WTC11 (cell line): Measurements from ENCODE around the gene APBA1. TPM values are rescaled to one million over a fixed set of nuclear protein-coding genes. Genes with fewer than 3 reads are reported as not detected.

Source experiments
- ATAC-seq: fragments of 200-7000 bp; cut with Tn5 transposase; 2 replicates; pipeline ENCODE4 v1.10.0; 2021; ENCODE audit warnings: mild to moderate bottlenecking, moderate library complexity
- CTCF ChIA-PET: fragments of 300-600 bp; sonication (Branson Sonifier 250); formaldehyde crosslinking; loops from one replicate; lab custom pipeline; 2021; ENCODE audit warnings: antibody characterized with exemption; lab: Charles Lee
- POLR2A ChIA-PET: fragments of 350-600 bp; sonication (Branson Sonifier 250); formaldehyde crosslinking; loops from one replicate; lab custom pipeline; 2021; ENCODE audit warnings: antibody characterized with exemption; lab: Charles Lee
- DNase-seq: peaks from one replicate; pipeline ENCODE4 v3.0.0; 2021; ENCODE audit warnings: low spot score
- H3K27ac Mint-ChIP-seq: 2 replicates; pipeline ENCODE4 v1.8.0; 2021; ENCODE audit warnings: mixed read lengths
- H3K27me3 Mint-ChIP-seq: 2 replicates; pipeline ENCODE4 v1.8.0; 2021; ENCODE audit warnings: low read depth, mild to moderate bottlenecking, moderate library complexity, mixed read lengths
- H3K36me3 Mint-ChIP-seq: 2 replicates; pipeline ENCODE4 v1.8.0; 2021; ENCODE audit warnings: mixed read lengths
- H3K4me1 Mint-ChIP-seq: 2 replicates; pipeline ENCODE4 v1.8.0; 2022; ENCODE audit warnings: mixed read lengths
- H3K4me3 Mint-ChIP-seq: 2 replicates; pipeline ENCODE4 v1.8.0; 2021; ENCODE audit warnings: mild to moderate bottlenecking, moderate library complexity, mixed read lengths
- H3K9me3 Mint-ChIP-seq: 2 replicates; pipeline ENCODE4 v1.8.0; 2021; ENCODE audit warnings: mixed read lengths
- AR ChIP-seq: fragments of 250-450 bp; sonication (Bioruptor Pico); IDR thresholded peaks from 2 replicates; pipeline ENCODE4 v1.9.0; 2021; ENCODE audit warnings: mild to moderate bottlenecking
- ATF2 ChIP-seq: sonication (generic); formaldehyde crosslinking; IDR thresholded peaks from 2 replicates; pipeline ENCODE4 v1.8.1; 2022; ENCODE audit warnings: low read depth, missing genetic modification reagents, borderline replicate concordance
- ATF3 ChIP-seq: sonication (generic); formaldehyde crosslinking; conservative IDR thresholded peaks from 2 replicates; pipeline ENCODE4 v1.8.1; 2022; ENCODE audit warnings: mild to moderate bottlenecking, missing genetic modification reagents
- CDX4 ChIP-seq: fragments of 250-450 bp; sonication (Bioruptor Pico); IDR thresholded peaks from 2 replicates; pipeline ENCODE4 v1.9.0; 2021; ENCODE audit warnings: moderate library complexity, mild to moderate bottlenecking, inconsistent platforms, borderline replicate concordance
- E2F5 ChIP-seq: sonication (generic); formaldehyde crosslinking; IDR thresholded peaks from 2 replicates; pipeline ENCODE4 v1.8.1; 2022; ENCODE audit warnings: mild to moderate bottlenecking, moderate library complexity, missing genetic modification reagents
- FOXK1 ChIP-seq: sonication (generic); formaldehyde crosslinking; IDR thresholded peaks from 2 replicates; pipeline ENCODE4 v1.8.0; 2022; ENCODE audit warnings: mild to moderate bottlenecking, moderate library complexity, missing genetic modification reagents
- FOXP1 ChIP-seq: sonication (generic); formaldehyde crosslinking; IDR thresholded peaks from 2 replicates; pipeline ENCODE4 v1.8.0; 2022; ENCODE audit warnings: missing genetic modification reagents, mild to moderate bottlenecking, moderate library complexity, borderline replicate concordance
- GABPB1 ChIP-seq: sonication (generic); formaldehyde crosslinking; IDR thresholded peaks from 2 replicates; pipeline ENCODE4 v1.8.1; 2023; ENCODE audit warnings: mild to moderate bottlenecking, missing genetic modification reagents
- IRF2 ChIP-seq: sonication (generic); formaldehyde crosslinking; IDR thresholded peaks from 2 replicates; pipeline ENCODE4 v1.8.0; 2022; ENCODE audit warnings: low read depth, missing genetic modification reagents, borderline replicate concordance
- JUN ChIP-seq: sonication (generic); formaldehyde crosslinking; IDR thresholded peaks from 2 replicates; pipeline ENCODE4 v1.8.0; 2023; ENCODE audit warnings: mild to moderate bottlenecking, missing genetic modification reagents
- MXD4 ChIP-seq: fragments of 250-450 bp; sonication (Bioruptor Pico); IDR thresholded peaks from 2 replicates; pipeline ENCODE4 v1.8.0; 2021; ENCODE audit warnings: mild to moderate bottlenecking, moderate library complexity, borderline replicate concordance
- NR2C2 ChIP-seq: sonication (generic); formaldehyde crosslinking; IDR thresholded peaks from 2 replicates; pipeline ENCODE4 v1.8.0; 2022; ENCODE audit warnings: mild to moderate bottlenecking, missing genetic modification reagents
- NR3C1 ChIP-seq: sonication (generic); formaldehyde crosslinking; conservative IDR thresholded peaks from 2 replicates; pipeline ENCODE4 v1.8.1; 2023; ENCODE audit warnings: low read depth, mild to moderate bottlenecking, missing genetic modification reagents
- PRRX2 ChIP-seq: fragments of 250-450 bp; sonication (Bioruptor Pico); IDR thresholded peaks from 2 replicates; pipeline ENCODE4 v1.8.0; 2021; ENCODE audit warnings: mild to moderate bottlenecking
- SMAD3 ChIP-seq: sonication (generic); formaldehyde crosslinking; IDR thresholded peaks from 2 replicates; pipeline ENCODE4 v1.8.0; 2022; ENCODE audit warnings: missing genetic modification reagents, mild to moderate bottlenecking, borderline replicate concordance
- SOX15 ChIP-seq: fragments of 250-450 bp; sonication (Bioruptor Pico); IDR thresholded peaks from 2 replicates; pipeline ENCODE4 v1.9.0; 2021; ENCODE audit warnings: mild to moderate bottlenecking
- TEAD1 ChIP-seq: sonication (generic); formaldehyde crosslinking; IDR thresholded peaks from 2 replicates; pipeline ENCODE4 v1.8.0; 2022; ENCODE audit warnings: mild to moderate bottlenecking, missing genetic modification reagents
- USF1 ChIP-seq: sonication (generic); formaldehyde crosslinking; IDR thresholded peaks from 2 replicates; pipeline ENCODE4 v1.8.0; 2022; ENCODE audit warnings: mild to moderate bottlenecking, missing genetic modification reagents
- USF2 ChIP-seq: sonication (generic); formaldehyde crosslinking; IDR thresholded peaks from 2 replicates; pipeline ENCODE4 v1.8.1; 2023; ENCODE audit warnings: mild to moderate bottlenecking, missing genetic modification reagents, moderate library complexity
- ZNF121 ChIP-seq: sonication (generic); formaldehyde crosslinking; IDR thresholded peaks from 2 replicates; pipeline ENCODE4 v1.8.0; 2023; ENCODE audit warnings: missing genetic modification reagents
- ZNF219 ChIP-seq: sonication (generic); formaldehyde crosslinking; IDR thresholded peaks from 2 replicates; pipeline ENCODE4 v1.8.0; 2023; ENCODE audit warnings: missing genetic modification reagents, mild to moderate bottlenecking, borderline replicate concordance
- ZNF232 ChIP-seq: sonication (generic); formaldehyde crosslinking; IDR thresholded peaks from 2 replicates; pipeline ENCODE4 v1.8.0; 2022; ENCODE audit warnings: mild to moderate bottlenecking, missing genetic modification reagents
- ZNF263 ChIP-seq: sonication (generic); formaldehyde crosslinking; IDR thresholded peaks from 2 replicates; pipeline ENCODE4 v1.8.1; 2022; ENCODE audit warnings: low read depth, mild to moderate bottlenecking, moderate library complexity, missing genetic modification reagents
- ZNF671 ChIP-seq: fragments of 250-450 bp; sonication (Bioruptor Pico); IDR thresholded peaks from 2 replicates; pipeline ENCODE4 v1.8.0; 2021; ENCODE audit warnings: mild to moderate bottlenecking
- total RNA-seq: library from RNA; stranded (reverse); gene quantifications from 3 replicates; pipeline ENCODE4 v1.2.3, GENCODE V29; 2021

APBA1 gene
- total RNA-seq, 1 experiment from 2014 or later = 0.94 TPM

GRCh38 chr9:69715825-69716224 lies 43.7 kb upstream of the APBA1 start:
- H3K4me1 Mint-ChIP-seq = peaks cover 8% of the 10 kb centered on the region; the same call in 1 of the 2 replicates
- ChIA-PET CTCF (no interaction called here), POLR2A (no interaction called here)
- DNase-seq = no peak
- peaks cover 38% of the 10 kb centered on the region for H3K36me3 Mint-ChIP-seq
- H3K4me3 Mint-ChIP-seq = no peak overlapping the region
- no peak overlapping the region for H3K27ac Mint-ChIP-seq
- H3K27me3 Mint-ChIP-seq = no peaks in the 10 kb centered on the region
- peaks cover 2% of the 10 kb centered on the region for H3K9me3 Mint-ChIP-seq
- no peak for TF ChIP-seq SMAD3 (CRISPR knock-in tag)
- TF ChIP-seq GABPB1 = no peak
- no peak for TF ChIP-seq FOXP1 (CRISPR knock-in tag)
- TF ChIP-seq ATF2 (CRISPR knock-in tag) = no peak
- no peak for TF ChIP-seq PRRX2 (CRISPR knock-in tag)
- no peak for TF ChIP-seq ATF3 (CRISPR knock-in tag)
- no peak for TF ChIP-seq USF2 (CRISPR knock-in tag)
- TF ChIP-seq NR3C1 (CRISPR knock-in tag) = no peak
- TF ChIP-seq NR2C2 (CRISPR knock-in tag) = no peak
- no peak for TF ChIP-seq ZNF263
- TF ChIP-seq ZNF219 (CRISPR knock-in tag) = no peak
- TF ChIP-seq, all 79 proteins: peak for 0
- ATAC-seq = no peak

GRCh38 chr9:69715096-69715495 lies 42.9 kb upstream of the APBA1 start:
- TF ChIP-seq FOXP1 (CRISPR knock-in tag) = no peak
- TF ChIP-seq ATF2 (CRISPR knock-in tag) = no peak
- no peak for TF ChIP-seq ZNF232 (CRISPR knock-in tag)
- no peak for TF ChIP-seq JUN
- TF ChIP-seq SMAD3 (CRISPR knock-in tag) = no peak
- TF ChIP-seq ZNF121 (CRISPR knock-in tag) = no peak
- no peak for TF ChIP-seq ZNF671 (CRISPR knock-in tag)
- no peak for TF ChIP-seq FOXK1 (CRISPR knock-in tag)
- TF ChIP-seq IRF2 = no peak
- TF ChIP-seq TEAD1 = no peak
- TF ChIP-seq USF1 (CRISPR knock-in tag) = no peak
- no peak for TF ChIP-seq E2F5 (CRISPR knock-in tag)
- no peak for TF ChIP-seq MXD4 (CRISPR knock-in tag)
- TF ChIP-seq AR = no peak
- no peak for TF ChIP-seq CDX4 (CRISPR knock-in tag)
- TF ChIP-seq SOX15 (CRISPR knock-in tag) = no peak
- Mint-ChIP-seq H3K4me3 (no peak overlapping the region), H3K36me3 (peaks cover 30% of the 10 kb centered on the region), H3K27ac (no peak overlapping the region), H3K4me1 (peaks cover 6% of the 10 kb centered on the region; the same call in 1 of the 2 replicates), H3K27me3 (no peaks in the 10 kb centered on the region), H3K9me3 (no peaks in the 10 kb centered on the region)
- CTCF ChIA-PET = no interaction called here
- POLR2A ChIA-PET = no interaction called here
- no peak for ATAC-seq
- no peak for DNase-seq
